HCT116 (cell line): ENCODE results near the gene CCDC70. TPM values are rescaled to one million over a fixed set of nuclear protein-coding genes. Genes with fewer than 3 reads are reported as not detected.
A peak's percentile ranks its signal among the peaks of the same experiment; 100 is the strongest.

Experiments
- ATAC-seq: fragments of 200-7000 bp; cut with Tn5 transposase; 2 replicates; pipeline ENCODE4 v1.9.1; 2020; ENCODE audit warnings: mild to moderate bottlenecking, moderate library complexity
- BruUV-seq: library from RNA; stranded (reverse); fragments of 400-500 nt; replicated peaks from 2 replicates; lab custom pipeline; 2021; lab: Mats Ljungman, UMichigan
- CTCF ChIA-PET: fragments of 300-600 bp; sonication (Branson Sonifier 250); formaldehyde crosslinking; loops from one replicate; lab custom pipeline; 2021; ENCODE audit warnings: antibody characterized with exemption; lab: Charles Lee
- POLR2A ChIA-PET: fragments of 300-600, 350-600 bp; sonication (Branson Sonifier 250); formaldehyde crosslinking; loops from one replicate; lab custom pipeline; 2021; ENCODE audit warnings: antibody characterized with exemption; lab: Charles Lee
- RAD21 ChIA-PET, 2 experiments: fragments of 300-600 bp; sonication (Branson Sonifier 250); formaldehyde crosslinking; loops; one replicate each; lab custom pipeline; 2023; ENCODE audit warnings: low total read pairs in 2 of 2; ENCODE audit not compliant: uncharacterized antibody in 2 of 2, unreplicated experiment in 2 of 2, low non-redundant PET in 1 of 2; lab: Charles Lee
- DNase-seq: peaks from one replicate; pipeline ENCODE4 v3.0.0-alpha.2; 2010; ENCODE audit warnings: low read depth, low spot score
- H2AFZ ChIP-seq: fragments of 200-600 bp; shearing (Covaris generic), sonication (generic); 2 replicates; pipeline ENCODE4 v1.6.1; 2017; ENCODE audit warnings: low read depth, mixed run types, mixed read lengths, antibody characterized with exemption, low read length; ENCODE audit not compliant: poor library complexity, severe bottlenecking
- H3K27ac ChIP-seq: 2 replicates; pipeline ENCODE4 v1.5.1; 2012; ENCODE audit warnings: low read depth, low read length
- H3K27me3 ChIP-seq: fragments of 200-600 bp; sonication (generic); 2 replicates; pipeline ENCODE4 v1.6.1; 2016; ENCODE audit warnings: mixed run types, low read length, mixed read lengths; ENCODE audit not compliant: insufficient read depth
- H3K36me3 ChIP-seq, 2 experiments: fragments of 200-500 bp in 1 of 2; fragments of 200-600 bp in 1 of 2; sonication (Bioruptor generic) in 1 of 2; sonication (generic) in 1 of 2; 2 replicates each; pipeline versions ENCODE4 v1.5.1 to v1.6.1; 2014 to 2016; ENCODE audit warnings: low read length in 2 of 2, inconsistent platforms in 1 of 2, mixed read lengths in 1 of 2, mixed run types in 1 of 2; ENCODE audit not compliant: insufficient read depth in 2 of 2, control insufficient read depth in 1 of 2
- H3K4me1 ChIP-seq, 2 experiments: fragments of 200-600 bp in 1 of 2; sonication (generic) in 1 of 2; 2 replicates each; pipeline versions ENCODE4 v1.5.1 to v1.6.1; 2012 to 2017; ENCODE audit warnings: low read length in 2 of 2, inconsistent platforms in 1 of 2, mild to moderate bottlenecking in 1 of 2, mixed read lengths in 1 of 2, mixed run types in 1 of 2, moderate library complexity in 1 of 2; ENCODE audit not compliant: insufficient read depth in 2 of 2, control insufficient read depth in 1 of 2
- H3K4me2 ChIP-seq: fragments of 200-600 bp; sonication (generic); 2 replicates; pipeline ENCODE4 v1.6.1; 2017; ENCODE audit warnings: mixed run types, low read length, mixed read lengths
- H3K4me3 ChIP-seq, 2 experiments: fragments of 200-600 bp in 1 of 2; sonication (generic) in 1 of 2; replicated peaks in 1 of 2; 2 replicates each; pipeline ENCODE4 v1.5.1; 2011 to 2016; ENCODE audit warnings: low read length in 2 of 2, control low read depth in 1 of 2, low read depth in 1 of 2, mild to moderate bottlenecking in 1 of 2, mixed read lengths in 1 of 2, mixed run types in 1 of 2
- H3K79me2 ChIP-seq: fragments of 200-600 bp; sonication (generic); 2 replicates; pipeline ENCODE4 v1.6.1; 2017; ENCODE audit warnings: mild to moderate bottlenecking, mixed run types, low read length, moderate library complexity, mixed read lengths; ENCODE audit not compliant: insufficient read depth
- H3K9ac ChIP-seq: fragments of 200-600 bp; sonication (generic); 2 replicates; pipeline ENCODE4 v1.6.1; 2016; ENCODE audit warnings: low read length, mixed read lengths
- H3K9me2 ChIP-seq: fragments of 200-600 bp; sonication (generic), shearing (Covaris generic); 2 replicates; pipeline ENCODE4 v1.6.1; 2017; ENCODE audit warnings: mixed run types, mild to moderate bottlenecking, moderate library complexity; ENCODE audit not compliant: insufficient read depth
- H3K9me3 ChIP-seq, 2 experiments: fragments of 200-500 bp in 1 of 2; fragments of 200-600 bp in 1 of 2; sonication (Bioruptor generic) in 1 of 2; sonication (generic) in 1 of 2; 2 replicates each; pipeline ENCODE4 v1.6.1; 2014 to 2017; ENCODE audit warnings: low read length in 2 of 2, mixed read lengths in 2 of 2, inconsistent platforms in 1 of 2, low read depth in 1 of 2, mild to moderate bottlenecking in 1 of 2, mixed run types in 1 of 2, moderate library complexity in 1 of 2; ENCODE audit not compliant: control insufficient read depth in 1 of 2, insufficient read depth in 1 of 2
- H4K20me1 ChIP-seq: fragments of 200-600 bp; sonication (generic), shearing (Covaris generic); 2 replicates; pipeline ENCODE4 v1.6.1; 2017; ENCODE audit warnings: mixed run types, mild to moderate bottlenecking, moderate library complexity; ENCODE audit not compliant: insufficient read depth
- CEBPB ChIP-seq: IDR thresholded peaks from 2 replicates; pipeline ENCODE4 v1.6.1; 2012; ENCODE audit warnings: low read depth
- EGR1 ChIP-seq: IDR thresholded peaks from 2 replicates; pipeline ENCODE4 v1.6.1; 2012; ENCODE audit warnings: low read depth
- JUND ChIP-seq: IDR thresholded peaks from 2 replicates; pipeline ENCODE4 v1.6.1; 2012
- RAD21 ChIP-seq: IDR thresholded peaks from 2 replicates; pipeline ENCODE4 v1.6.1; 2012; ENCODE audit warnings: low read depth, mild to moderate bottlenecking
- ZFX ChIP-seq: fragments of 450-650 bp; IDR thresholded peaks from 2 replicates; pipeline ENCODE4 v1.6.1; 2017
- ZNF274 ChIP-seq: fragments of 200-500 bp; sonication (Bioruptor generic); IDR thresholded peaks from 2 replicates; pipeline ENCODE4 v1.6.1; 2014; ENCODE audit warnings: mild to moderate bottlenecking, low read depth, low read length, inconsistent platforms
- intact Hi-C: fragments of 100-400 bp; cut with micrococcal nuclease; formaldehyde crosslinking; loops from 2 replicates; pipeline ENCODE4 v1.10.0; 2022
- total RNA-seq: library from RNA; stranded (reverse); gene quantifications from one replicate; pipeline ENCODE4 v1.2.1, GENCODE V29; 2021; ENCODE audit not compliant: unreplicated experiment
- TF ChIP-seq, protein P1 (sequence below), 3 experiments: fragments of 200-600 bp in 1 of 3; sonication (generic) in 1 of 3; IDR thresholded peaks in 2 of 3; conservative IDR thresholded peaks in 1 of 3; 2 replicates each; pipeline ENCODE4 v1.5.1; 2012 to 2017; ENCODE audit warnings: low read depth in 2 of 3, low read length in 2 of 3, antibody characterized with exemption in 1 of 3, borderline replicate concordance in 1 of 3, control low read depth in 1 of 3, mild to moderate bottlenecking in 1 of 3, mixed read lengths in 1 of 3, mixed run types in 1 of 3, moderate library complexity in 1 of 3; ENCODE audit not compliant: insufficient read depth in 1 of 3
- TF ChIP-seq, protein P2 (sequence below): IDR thresholded peaks from 2 replicates; pipeline ENCODE4 v1.6.1; 2012; ENCODE audit warnings: low read depth
- TF ChIP-seq, protein P3 (sequence below): IDR thresholded peaks from 2 replicates; pipeline ENCODE4 v1.6.1; 2012

Gene CCDC70
- total RNA-seq, 1 experiment from 2014 or later = not detected

DNA sequence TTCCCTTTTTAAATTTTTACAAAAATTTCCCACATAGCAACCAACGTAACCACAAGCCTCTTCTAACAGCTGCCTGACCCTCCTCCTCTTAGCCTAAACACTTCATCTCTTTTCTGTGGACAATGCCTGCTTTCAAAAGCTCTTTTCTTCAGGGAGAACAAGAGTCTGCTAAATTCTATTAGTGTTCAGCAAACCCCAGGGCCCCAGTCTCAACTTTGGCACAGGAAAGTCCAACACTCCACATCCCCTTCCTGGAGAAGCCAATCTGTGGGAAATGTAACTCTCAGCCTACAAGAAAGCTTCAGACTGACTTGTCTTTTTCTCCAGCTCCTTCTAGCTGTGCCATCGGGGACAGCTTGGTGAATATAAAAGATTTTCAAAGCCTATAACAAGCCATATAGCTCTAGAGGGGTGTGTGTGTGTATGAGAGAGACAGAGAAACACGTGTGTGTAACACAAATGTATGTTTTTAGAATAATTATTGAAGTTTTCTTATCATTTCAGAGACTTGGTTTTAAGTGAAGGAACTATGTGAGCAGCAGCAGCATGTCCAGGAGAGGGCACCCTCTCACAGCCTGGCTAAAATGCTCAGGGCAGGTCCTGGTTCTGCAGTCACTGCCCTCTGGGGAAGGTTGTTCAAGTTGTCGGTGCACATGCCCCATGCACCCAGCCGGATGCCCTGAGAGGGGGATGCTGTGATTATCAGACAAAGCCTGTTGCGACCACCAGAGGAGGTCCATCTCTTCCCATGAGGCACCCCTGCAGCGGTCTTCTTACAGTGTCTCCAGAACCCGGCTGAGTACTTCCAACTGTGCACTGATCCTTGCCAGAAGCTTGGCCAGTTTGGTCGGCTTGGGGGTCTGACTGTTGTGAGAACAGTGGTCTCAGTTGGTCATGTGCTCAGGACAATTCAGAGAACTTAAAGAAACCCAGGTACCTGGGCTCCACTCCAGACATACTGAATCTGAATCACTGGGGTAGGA is 34.4 kb downstream of the CCDC70 start:
- intact Hi-C loops = loop anchor here (1.0 kb wide), 2 partner anchors 231 to 305 kb away; no protein-coding TSS in a partner anchor
- Histone ChIP-seq H3K9ac (no peak overlapping the region), H2AFZ (no peak overlapping the region)
- TF ChIP-seq EGR1 (no peak), JUND (no peak), ZNF274 (no peak), ZFX (no peak), RAD21 (peak; percentile 78), CEBPB (no peak)
- TF ChIP-seq, protein P1, sequence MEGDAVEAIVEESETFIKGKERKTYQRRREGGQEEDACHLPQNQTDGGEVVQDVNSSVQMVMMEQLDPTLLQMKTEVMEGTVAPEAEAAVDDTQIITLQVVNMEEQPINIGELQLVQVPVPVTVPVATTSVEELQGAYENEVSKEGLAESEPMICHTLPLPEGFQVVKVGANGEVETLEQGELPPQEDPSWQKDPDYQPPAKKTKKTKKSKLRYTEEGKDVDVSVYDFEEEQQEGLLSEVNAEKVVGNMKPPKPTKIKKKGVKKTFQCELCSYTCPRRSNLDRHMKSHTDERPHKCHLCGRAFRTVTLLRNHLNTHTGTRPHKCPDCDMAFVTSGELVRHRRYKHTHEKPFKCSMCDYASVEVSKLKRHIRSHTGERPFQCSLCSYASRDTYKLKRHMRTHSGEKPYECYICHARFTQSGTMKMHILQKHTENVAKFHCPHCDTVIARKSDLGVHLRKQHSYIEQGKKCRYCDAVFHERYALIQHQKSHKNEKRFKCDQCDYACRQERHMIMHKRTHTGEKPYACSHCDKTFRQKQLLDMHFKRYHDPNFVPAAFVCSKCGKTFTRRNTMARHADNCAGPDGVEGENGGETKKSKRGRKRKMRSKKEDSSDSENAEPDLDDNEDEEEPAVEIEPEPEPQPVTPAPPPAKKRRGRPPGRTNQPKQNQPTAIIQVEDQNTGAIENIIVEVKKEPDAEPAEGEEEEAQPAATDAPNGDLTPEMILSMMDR (IDR thresholded peaks at IDR 0.05 in 2 of 3, conservative IDR thresholded peaks at IDR 0.05 in 1 of 3; ENCODE audit: borderline replicate concordance in 1 of 3, insufficient read depth in 1 of 3, low read depth in 2 of 3, low read length in 2 of 3) = peak; percentile 77 to 81 (median 81); a peak in 5 of 6 replicates
- TF ChIP-seq, protein P2, sequence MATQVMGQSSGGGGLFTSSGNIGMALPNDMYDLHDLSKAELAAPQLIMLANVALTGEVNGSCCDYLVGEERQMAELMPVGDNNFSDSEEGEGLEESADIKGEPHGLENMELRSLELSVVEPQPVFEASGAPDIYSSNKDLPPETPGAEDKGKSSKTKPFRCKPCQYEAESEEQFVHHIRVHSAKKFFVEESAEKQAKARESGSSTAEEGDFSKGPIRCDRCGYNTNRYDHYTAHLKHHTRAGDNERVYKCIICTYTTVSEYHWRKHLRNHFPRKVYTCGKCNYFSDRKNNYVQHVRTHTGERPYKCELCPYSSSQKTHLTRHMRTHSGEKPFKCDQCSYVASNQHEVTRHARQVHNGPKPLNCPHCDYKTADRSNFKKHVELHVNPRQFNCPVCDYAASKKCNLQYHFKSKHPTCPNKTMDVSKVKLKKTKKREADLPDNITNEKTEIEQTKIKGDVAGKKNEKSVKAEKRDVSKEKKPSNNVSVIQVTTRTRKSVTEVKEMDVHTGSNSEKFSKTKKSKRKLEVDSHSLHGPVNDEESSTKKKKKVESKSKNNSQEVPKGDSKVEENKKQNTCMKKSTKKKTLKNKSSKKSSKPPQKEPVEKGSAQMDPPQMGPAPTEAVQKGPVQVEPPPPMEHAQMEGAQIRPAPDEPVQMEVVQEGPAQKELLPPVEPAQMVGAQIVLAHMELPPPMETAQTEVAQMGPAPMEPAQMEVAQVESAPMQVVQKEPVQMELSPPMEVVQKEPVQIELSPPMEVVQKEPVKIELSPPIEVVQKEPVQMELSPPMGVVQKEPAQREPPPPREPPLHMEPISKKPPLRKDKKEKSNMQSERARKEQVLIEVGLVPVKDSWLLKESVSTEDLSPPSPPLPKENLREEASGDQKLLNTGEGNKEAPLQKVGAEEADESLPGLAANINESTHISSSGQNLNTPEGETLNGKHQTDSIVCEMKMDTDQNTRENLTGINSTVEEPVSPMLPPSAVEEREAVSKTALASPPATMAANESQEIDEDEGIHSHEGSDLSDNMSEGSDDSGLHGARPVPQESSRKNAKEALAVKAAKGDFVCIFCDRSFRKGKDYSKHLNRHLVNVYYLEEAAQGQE = no peak
- TF ChIP-seq, protein P3, sequence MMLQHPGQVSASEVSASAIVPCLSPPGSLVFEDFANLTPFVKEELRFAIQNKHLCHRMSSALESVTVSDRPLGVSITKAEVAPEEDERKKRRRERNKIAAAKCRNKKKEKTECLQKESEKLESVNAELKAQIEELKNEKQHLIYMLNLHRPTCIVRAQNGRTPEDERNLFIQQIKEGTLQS = no peak
- TF ChIP-seq, all 23 proteins: peak for 2
- Histone ChIP-seq H3K4me3 (no peak overlapping the region), H3K9me2 (no peaks in the 10 kb centered on the region), H3K4me2 (no peak overlapping the region), H3K9me3 (no peaks in the 10 kb centered on the region), H3K79me2 (no peaks in the 10 kb centered on the region), H3K4me1 (no peaks in the 10 kb centered on the region), H4K20me1 (no peaks in the 10 kb centered on the region), H3K36me3 (no peaks in the 10 kb centered on the region), H3K27me3 (peaks cover 6% of the 10 kb centered on the region; the same call in 1 of the 2 replicates), H3K27ac (no peak overlapping the region)
- peak; percentile 99 for ATAC-seq
- ChIA-PET POLR2A (no interaction called here), RAD21 (interaction anchor here in 1 of 2 experiments (1.2 to 1.4 kb wide), 2 partner anchors 232 to 340 kb away, joined by 3 to 7 read pairs; no protein-coding TSS in a partner anchor), CTCF (interaction anchor here (1.2 to 2.4 kb wide), 7 partner anchors 15 to 554 kb away, joined by 3 to 24 read pairs (median 4); partner anchors contain the start of genes NEK5 and VPS36)
- no TSS peak for BruUV-seq
- DNase-seq = peak; percentile 29
